ENCODE results near the gene TRAF5.

DNA sequence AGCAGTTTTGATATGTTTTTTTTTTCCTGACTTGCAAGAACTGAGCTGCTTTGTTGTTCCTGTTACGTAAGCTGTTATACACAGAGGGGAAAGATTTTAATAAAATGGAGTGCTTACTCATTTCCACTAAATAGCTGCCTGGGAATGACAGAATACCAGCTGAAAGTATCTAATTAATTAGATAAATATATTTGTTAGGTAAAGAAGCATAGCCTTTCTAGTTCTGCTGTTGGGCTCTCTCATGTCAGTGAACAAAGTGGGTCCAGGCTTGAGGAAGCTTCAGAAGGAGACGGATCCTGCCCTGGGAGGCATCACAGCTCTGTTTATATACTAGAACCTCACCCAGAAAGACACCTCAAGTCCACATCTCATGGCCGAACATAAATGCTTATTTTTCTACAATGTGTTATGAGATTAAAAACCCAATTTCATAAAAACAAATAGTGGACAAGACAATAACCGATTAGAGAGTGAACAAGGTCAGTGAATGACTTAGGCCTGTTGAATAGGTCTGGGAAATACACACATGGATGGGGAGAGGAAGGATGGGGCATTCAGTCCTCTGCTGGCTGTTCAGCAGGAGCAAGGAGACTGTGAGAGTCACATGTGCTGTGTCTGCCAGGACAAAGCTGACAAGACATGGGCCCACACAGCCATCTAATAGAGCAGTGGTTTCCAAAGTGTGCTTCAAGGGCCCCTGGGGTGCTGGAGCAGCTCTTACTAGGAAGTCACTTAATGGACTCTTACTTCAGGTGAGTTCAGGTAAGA lies 20.6 kb downstream of the TRAF5 start:
- TF ChIP-seq, protein P1, sequence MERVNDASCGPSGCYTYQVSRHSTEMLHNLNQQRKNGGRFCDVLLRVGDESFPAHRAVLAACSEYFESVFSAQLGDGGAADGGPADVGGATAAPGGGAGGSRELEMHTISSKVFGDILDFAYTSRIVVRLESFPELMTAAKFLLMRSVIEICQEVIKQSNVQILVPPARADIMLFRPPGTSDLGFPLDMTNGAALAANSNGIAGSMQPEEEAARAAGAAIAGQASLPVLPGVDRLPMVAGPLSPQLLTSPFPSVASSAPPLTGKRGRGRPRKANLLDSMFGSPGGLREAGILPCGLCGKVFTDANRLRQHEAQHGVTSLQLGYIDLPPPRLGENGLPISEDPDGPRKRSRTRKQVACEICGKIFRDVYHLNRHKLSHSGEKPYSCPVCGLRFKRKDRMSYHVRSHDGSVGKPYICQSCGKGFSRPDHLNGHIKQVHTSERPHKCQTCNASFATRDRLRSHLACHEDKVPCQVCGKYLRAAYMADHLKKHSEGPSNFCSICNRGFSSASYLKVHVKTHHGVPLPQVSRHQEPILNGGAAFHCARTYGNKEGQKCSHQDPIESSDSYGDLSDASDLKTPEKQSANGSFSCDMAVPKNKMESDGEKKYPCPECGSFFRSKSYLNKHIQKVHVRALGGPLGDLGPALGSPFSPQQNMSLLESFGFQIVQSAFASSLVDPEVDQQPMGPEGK (CRISPR knock-in tag; IDR thresholded peaks at IDR 0.05; ENCODE audit: borderline replicate concordance) = no peak
- TF ChIP-seq BACH2 (CRISPR knock-in tag; IDR thresholded peaks at IDR 0.05; ENCODE audit: borderline replicate concordance) = no peak
- no peak for TF ChIP-seq ARNTL (CRISPR knock-in tag; IDR thresholded peaks at IDR 0.05; ENCODE audit: borderline replicate concordance, low read depth)
- TF ChIP-seq, protein P2, sequence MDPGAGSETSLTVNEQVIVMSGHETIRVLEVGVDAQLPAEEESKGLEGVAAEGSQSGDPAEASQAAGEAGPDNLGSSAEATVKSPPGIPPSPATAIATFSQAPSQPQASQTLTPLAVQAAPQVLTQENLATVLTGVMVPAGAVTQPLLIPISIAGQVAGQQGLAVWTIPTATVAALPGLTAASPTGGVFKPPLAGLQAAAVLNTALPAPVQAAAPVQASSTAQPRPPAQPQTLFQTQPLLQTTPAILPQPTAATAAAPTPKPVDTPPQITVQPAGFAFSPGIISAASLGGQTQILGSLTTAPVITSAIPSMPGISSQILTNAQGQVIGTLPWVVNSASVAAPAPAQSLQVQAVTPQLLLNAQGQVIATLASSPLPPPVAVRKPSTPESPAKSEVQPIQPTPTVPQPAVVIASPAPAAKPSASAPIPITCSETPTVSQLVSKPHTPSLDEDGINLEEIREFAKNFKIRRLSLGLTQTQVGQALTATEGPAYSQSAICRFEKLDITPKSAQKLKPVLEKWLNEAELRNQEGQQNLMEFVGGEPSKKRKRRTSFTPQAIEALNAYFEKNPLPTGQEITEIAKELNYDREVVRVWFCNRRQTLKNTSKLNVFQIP (CRISPR knock-in tag; IDR thresholded peaks at IDR 0.05; ENCODE audit: borderline replicate concordance, low read depth) = no peak
- TF ChIP-seq, protein P3, sequence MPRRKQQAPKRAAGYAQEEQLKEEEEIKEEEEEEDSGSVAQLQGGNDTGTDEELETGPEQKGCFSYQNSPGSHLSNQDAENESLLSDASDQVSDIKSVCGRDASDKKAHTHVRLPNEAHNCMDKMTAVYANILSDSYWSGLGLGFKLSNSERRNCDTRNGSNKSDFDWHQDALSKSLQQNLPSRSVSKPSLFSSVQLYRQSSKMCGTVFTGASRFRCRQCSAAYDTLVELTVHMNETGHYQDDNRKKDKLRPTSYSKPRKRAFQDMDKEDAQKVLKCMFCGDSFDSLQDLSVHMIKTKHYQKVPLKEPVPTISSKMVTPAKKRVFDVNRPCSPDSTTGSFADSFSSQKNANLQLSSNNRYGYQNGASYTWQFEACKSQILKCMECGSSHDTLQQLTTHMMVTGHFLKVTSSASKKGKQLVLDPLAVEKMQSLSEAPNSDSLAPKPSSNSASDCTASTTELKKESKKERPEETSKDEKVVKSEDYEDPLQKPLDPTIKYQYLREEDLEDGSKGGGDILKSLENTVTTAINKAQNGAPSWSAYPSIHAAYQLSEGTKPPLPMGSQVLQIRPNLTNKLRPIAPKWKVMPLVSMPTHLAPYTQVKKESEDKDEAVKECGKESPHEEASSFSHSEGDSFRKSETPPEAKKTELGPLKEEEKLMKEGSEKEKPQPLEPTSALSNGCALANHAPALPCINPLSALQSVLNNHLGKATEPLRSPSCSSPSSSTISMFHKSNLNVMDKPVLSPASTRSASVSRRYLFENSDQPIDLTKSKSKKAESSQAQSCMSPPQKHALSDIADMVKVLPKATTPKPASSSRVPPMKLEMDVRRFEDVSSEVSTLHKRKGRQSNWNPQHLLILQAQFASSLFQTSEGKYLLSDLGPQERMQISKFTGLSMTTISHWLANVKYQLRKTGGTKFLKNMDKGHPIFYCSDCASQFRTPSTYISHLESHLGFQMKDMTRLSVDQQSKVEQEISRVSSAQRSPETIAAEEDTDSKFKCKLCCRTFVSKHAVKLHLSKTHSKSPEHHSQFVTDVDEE (CRISPR knock-in tag; IDR thresholded peaks at IDR 0.05) = no peak
- no peak for TF ChIP-seq SNAI2 (CRISPR knock-in tag; IDR thresholded peaks at IDR 0.05)
- TF ChIP-seq, protein P4, sequence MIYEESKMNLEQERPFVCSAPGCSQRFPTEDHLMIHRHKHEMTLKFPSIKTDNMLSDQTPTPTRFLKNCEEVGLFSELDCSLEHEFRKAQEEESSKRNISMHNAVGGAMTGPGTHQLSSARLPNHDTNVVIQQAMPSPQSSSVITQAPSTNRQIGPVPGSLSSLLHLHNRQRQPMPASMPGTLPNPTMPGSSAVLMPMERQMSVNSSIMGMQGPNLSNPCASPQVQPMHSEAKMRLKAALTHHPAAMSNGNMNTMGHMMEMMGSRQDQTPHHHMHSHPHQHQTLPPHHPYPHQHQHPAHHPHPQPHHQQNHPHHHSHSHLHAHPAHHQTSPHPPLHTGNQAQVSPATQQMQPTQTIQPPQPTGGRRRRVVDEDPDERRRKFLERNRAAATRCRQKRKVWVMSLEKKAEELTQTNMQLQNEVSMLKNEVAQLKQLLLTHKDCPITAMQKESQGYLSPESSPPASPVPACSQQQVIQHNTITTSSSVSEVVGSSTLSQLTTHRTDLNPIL (CRISPR knock-in tag; IDR thresholded peaks at IDR 0.05; ENCODE audit: low read depth) = no peak
- TF ChIP-seq ZFP30 (CRISPR knock-in tag; IDR thresholded peaks at IDR 0.05) = no peak
- no peak for TF ChIP-seq ZFP3 (CRISPR knock-in tag; IDR thresholded peaks at IDR 0.05)
- no peak for TF ChIP-seq PPARA (CRISPR knock-in tag; IDR thresholded peaks at IDR 0.05; ENCODE audit: borderline replicate concordance)
- TF ChIP-seq TOX (CRISPR knock-in tag; IDR thresholded peaks at IDR 0.05; ENCODE audit: borderline replicate concordance) = no peak

All from SK-N-SH treated with all-trans-retinoic acid at 6 μM for 48 hours (cell line).